ENCODE measurements around the gene TBC1D22A.

The TBC1D22A gene

DNA sequence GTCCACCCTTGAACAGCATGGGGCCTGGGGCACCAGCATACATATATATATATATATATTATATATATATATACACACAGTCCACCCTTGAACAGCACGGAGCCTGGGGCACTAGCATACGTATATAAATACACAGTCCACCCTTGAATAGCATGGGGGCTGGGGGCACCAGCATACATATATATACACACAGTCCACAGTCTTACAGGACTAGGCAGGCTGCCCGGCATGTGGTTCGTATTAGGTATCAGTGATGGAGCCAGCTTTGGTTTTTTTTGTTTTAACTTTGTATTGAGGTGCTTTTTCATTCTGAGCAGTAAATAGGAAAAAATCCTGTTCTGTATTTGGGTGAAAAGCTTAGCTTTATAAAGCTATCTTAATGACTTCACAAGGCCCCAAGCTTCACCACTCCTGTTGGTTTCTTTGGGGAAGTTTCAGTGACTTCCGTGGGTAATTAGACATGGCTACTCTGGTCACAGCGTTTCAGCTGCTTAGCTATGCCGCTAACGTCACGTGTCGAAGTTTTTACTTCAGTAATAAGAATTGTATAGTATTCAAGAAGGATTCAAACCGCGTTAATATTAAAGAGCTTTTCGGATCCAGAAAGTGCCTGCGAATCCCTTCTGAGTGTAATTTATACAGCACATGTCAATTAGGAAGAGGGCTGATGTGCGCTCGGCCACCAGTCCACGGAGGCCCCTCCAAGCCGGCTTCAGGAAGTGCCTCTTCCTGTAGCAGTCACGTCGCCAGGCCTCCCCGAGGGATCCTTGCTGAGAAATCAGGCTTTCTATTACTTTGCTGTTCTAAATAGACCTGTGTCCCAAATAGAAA lies 179.7 kb downstream of the TBC1D22A start:
- H3K36me3 ChIP-seq (ENCODE audit: control insufficient read depth, insufficient read depth, low read length) = no peaks in the 10 kb centered on the region
- H3K9me3 ChIP-seq (ENCODE audit: control insufficient read depth, low read length) = no peaks in the 10 kb centered on the region
- H3K27me3 ChIP-seq (ENCODE audit: control insufficient read depth, insufficient read depth, low read length) = no peaks in the 10 kb centered on the region
- no peaks in the 10 kb centered on the region for H3K4me1 ChIP-seq (ENCODE audit: control insufficient read depth, insufficient read depth, low read length)
- no peak overlapping the region for H3K9ac ChIP-seq (ENCODE audit: low read length)
- H3K4me3 ChIP-seq (ENCODE audit: low read length) = no peak overlapping the region

- H3K9ac ChIP-seq (ENCODE audit: low read length) = no peak overlapping the region
- H3K27me3 ChIP-seq (ENCODE audit: control insufficient read depth, insufficient read depth, low read length) = no peaks in the 10 kb centered on the region
- no peak overlapping the region for H3K4me3 ChIP-seq (ENCODE audit: low read length)
- no peaks in the 10 kb centered on the region for H3K4me1 ChIP-seq (ENCODE audit: control insufficient read depth, insufficient read depth, low read length)
- no peaks in the 10 kb centered on the region for H3K9me3 ChIP-seq (ENCODE audit: control insufficient read depth, low read length)
- no peaks in the 10 kb centered on the region for H3K36me3 ChIP-seq (ENCODE audit: control insufficient read depth, insufficient read depth, low read length)
Observed at GRCh38 chr22:46942799-46943785, 180.6 kb downstream of the TBC1D22A start.

- H3K4me1 ChIP-seq (ENCODE audit: control insufficient read depth, insufficient read depth, low read length) = no peaks in the 10 kb centered on the region
- no peaks in the 10 kb centered on the region for H3K9me3 ChIP-seq (ENCODE audit: control insufficient read depth, low read length)
- H3K36me3 ChIP-seq (ENCODE audit: control insufficient read depth, insufficient read depth, low read length) = no peaks in the 10 kb centered on the region
- no peak overlapping the region for H3K9ac ChIP-seq (ENCODE audit: low read length)
- no peak overlapping the region for H3K4me3 ChIP-seq (ENCODE audit: low read length)
- H3K27me3 ChIP-seq (ENCODE audit: control insufficient read depth, insufficient read depth, low read length) = no peaks in the 10 kb centered on the region
Observed at GRCh38 chr22:46945481-46945880, 183.0 kb downstream of the TBC1D22A start.

DNA sequence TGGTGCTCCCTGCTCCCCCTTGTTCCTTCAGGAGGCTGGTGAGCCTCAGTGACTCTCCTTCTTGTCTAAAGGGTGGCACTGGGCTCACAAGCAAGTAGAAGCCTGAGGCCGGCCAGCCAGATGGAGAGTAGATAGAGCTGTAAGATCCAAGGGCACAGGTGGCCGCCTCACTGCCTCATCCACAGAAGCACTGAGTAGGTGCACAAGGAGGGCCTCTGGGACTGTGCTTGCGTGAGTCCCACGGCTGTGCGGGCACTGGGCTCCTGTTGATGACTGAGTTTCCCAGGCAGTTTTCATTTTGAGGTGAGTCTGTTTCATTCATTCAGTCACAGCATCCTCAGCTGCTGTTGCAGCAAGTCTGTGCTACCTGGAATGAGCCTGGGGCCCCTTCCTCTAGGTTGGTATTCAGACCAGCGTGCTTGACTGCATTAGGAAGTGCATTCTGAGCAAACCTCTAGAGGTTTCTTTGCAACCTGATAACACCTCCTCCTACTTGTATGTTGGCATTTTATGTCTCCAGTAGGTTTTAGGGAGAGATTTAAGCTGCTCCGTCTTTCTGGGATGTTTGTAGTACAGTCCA lies 184.0 kb downstream of the TBC1D22A start:
- Histone ChIP-seq H3K9me3 (ENCODE audit: control insufficient read depth, low read length) (no peaks in the 10 kb centered on the region), H3K9ac (ENCODE audit: low read length) (no peak overlapping the region), H3K4me3 (ENCODE audit: low read length) (no peak overlapping the region), H3K4me1 (ENCODE audit: control insufficient read depth, insufficient read depth, low read length) (no peaks in the 10 kb centered on the region), H3K36me3 (ENCODE audit: control insufficient read depth, insufficient read depth, low read length) (no peaks in the 10 kb centered on the region), H3K27me3 (ENCODE audit: control insufficient read depth, insufficient read depth, low read length) (no peaks in the 10 kb centered on the region)

DNA sequence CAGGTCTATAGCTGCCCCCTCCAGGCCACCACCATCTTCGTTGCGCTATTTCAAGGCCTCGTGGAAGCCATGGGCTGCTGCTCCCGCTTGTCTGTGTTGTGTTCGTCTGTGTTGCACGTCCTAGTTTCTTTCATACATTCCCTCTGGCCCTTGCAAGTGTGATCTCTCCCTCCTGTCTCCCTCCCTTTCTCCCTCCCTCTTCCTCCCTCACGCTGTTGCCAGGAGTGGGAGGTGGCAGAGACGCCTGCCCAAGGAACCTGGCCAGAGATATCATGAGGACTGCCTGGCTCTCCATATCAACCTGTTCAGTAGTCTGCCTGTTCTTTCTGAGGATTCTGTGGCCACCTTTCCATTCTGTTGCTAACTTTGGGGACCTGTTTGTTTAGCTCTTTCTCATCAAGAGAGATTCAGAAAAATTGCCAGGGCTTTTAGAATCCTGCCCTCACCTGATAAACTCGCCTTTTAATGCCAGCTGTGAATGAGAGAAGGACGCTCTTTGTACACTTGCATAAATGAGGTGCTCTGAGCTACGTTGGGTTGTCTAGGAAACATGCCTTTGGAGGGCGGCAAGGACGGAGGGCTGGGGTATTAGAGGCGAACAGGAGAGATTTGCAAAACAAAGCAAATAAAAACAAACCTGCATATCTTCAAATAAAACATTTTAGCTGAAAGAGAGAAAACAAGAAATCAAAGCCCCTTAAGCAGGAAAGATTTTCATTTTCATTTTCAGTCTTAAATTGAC lies 185.2 kb downstream of the TBC1D22A start:
- H3K9ac ChIP-seq (ENCODE audit: low read length) = no peak overlapping the region
- no peaks in the 10 kb centered on the region for H3K9me3 ChIP-seq (ENCODE audit: control insufficient read depth, low read length)
- no peak overlapping the region for H3K4me3 ChIP-seq (ENCODE audit: low read length)
- H3K36me3 ChIP-seq (ENCODE audit: control insufficient read depth, insufficient read depth, low read length) = no peaks in the 10 kb centered on the region
- no peaks in the 10 kb centered on the region for H3K4me1 ChIP-seq (ENCODE audit: control insufficient read depth, insufficient read depth, low read length)
- no peaks in the 10 kb centered on the region for H3K27me3 ChIP-seq (ENCODE audit: control insufficient read depth, insufficient read depth, low read length)

DNA sequence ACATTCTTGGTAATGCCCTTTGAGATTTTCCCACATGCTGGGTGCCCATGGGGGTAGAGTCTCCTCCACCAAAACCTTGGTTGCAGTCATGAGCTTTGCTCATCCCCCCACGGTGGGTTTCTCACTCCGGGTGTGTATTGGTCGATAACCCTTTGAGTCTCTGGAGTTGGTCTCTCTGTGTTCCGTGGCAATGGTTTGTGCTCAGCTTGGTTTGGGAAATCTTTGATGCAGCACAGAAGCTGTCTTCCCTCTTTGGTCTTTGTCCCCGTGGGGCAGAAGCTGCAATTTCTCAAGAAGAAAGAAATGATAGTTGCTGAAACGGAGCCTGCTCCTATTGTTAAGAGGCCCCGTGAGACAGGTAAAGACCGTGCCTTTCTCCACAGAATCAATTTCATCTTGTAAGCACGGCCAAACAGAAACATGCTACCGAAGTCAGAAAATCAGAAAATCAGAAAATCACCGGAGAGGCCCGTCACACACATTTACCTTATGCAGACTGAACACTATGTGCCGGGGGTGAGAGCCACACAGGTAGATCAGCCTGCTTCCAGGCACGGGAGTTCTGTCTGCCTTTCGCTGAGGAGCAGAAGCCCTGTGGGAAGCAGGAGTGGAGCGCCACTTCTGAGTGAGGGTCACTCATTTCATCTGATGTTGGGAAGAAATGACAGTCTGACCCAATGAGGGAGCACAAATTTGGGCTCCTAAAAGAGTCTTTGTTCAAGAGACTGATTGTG lies 186.1 kb downstream of the TBC1D22A start:
- Histone ChIP-seq H3K4me3 (ENCODE audit: low read length) (no peak overlapping the region), H3K4me1 (ENCODE audit: control insufficient read depth, insufficient read depth, low read length) (no peaks in the 10 kb centered on the region), H3K9ac (ENCODE audit: low read length) (no peak overlapping the region), H3K27me3 (ENCODE audit: control insufficient read depth, insufficient read depth, low read length) (no peaks in the 10 kb centered on the region), H3K9me3 (ENCODE audit: control insufficient read depth, low read length) (no peaks in the 10 kb centered on the region), H3K36me3 (ENCODE audit: control insufficient read depth, insufficient read depth, low read length) (no peaks in the 10 kb centered on the region)

DNA sequence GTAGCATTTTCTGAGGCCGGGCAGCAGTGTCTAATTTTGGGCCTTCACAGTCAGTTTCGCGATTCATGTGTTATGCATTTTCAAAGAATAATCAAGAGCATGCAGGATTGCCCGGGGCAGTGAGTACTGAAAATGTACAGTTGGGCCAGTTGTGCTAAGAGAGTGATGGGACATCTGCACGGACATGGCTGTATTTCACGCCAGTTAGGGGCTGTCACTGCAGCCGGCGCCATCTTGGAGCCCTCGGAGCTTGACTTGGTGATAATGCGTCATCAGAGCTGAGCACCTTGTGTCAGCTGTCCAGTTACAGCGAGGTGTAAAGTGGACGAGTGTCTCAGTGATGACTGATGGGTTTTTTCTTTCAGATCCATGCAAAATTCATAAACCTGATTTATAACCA lies 188.9 kb downstream of the TBC1D22A start:
- no peaks in the 10 kb centered on the region for H3K36me3 ChIP-seq (ENCODE audit: control insufficient read depth, insufficient read depth, low read length)
- no peaks in the 10 kb centered on the region for H3K4me1 ChIP-seq (ENCODE audit: control insufficient read depth, insufficient read depth, low read length)

DNA sequence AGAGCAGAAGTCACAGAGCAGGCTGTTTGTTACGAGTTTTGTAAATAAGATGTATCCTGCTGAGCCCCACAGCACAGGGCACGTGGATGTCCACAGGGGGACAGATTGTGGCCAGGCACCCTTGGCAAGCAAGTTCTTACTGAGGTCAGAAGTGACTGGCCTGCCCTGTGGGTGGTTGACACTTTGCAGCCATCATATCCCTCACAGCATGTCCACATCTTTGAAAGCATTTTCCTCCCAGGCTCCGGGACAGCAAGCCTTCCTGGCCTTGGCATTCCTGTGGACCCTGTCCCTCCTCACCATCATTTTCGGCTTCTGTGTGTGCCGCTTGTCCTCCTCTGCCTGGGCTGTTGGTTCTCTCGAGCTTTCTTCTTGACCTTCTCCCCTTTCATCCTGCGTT lies 189.5 kb downstream of the TBC1D22A start:
- H3K4me1 ChIP-seq (ENCODE audit: control insufficient read depth, insufficient read depth, low read length) = no peaks in the 10 kb centered on the region

More for the DNA sequence above, 188.9 kb downstream of the TBC1D22A start:
- Histone ChIP-seq H3K27me3 (ENCODE audit: control insufficient read depth, insufficient read depth, low read length) (no peaks in the 10 kb centered on the region), H3K9ac (ENCODE audit: low read length) (no peak overlapping the region), H3K9me3 (ENCODE audit: control insufficient read depth, low read length) (no peaks in the 10 kb centered on the region), H3K4me3 (ENCODE audit: low read length) (no peak overlapping the region)

DNA sequence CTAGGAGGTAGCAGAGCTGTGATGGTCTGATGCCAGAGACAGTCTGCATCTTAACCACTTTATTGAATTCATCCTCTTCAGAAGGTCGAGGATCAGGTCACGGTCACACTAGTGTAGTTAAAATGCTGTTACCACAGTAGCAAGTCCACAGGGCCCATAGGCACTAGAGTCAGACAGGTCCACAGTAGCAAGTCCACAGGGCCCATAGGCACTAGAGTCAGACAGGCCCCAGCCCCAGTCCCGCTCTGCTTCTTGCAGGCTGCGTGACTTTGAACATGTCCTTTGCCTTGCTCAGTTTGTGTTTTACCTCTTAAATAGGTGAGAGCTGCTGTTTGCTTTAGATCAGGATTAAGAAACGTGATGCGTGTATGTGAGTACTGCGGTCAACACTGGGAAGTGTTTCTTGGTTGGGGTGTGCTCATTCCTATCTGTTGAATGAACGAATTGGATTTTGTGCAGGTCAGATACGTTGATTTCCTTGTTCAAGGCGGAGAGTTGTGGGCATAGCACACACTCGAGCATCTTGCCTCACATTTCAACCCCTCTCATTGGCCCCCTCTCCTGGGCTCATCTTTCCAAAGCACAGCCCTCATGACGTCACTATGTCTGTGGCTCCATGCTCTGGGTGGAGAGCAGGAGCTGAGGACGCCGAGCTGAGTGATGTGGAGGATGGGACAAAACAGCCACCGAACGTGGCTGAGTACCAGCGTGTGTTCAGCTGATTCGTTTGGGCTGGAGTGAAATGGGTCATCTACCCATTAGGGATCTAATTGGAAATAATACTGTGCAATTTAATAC lies 191.7 kb downstream of the TBC1D22A start:
- no peaks in the 10 kb centered on the region for H3K9me3 ChIP-seq (ENCODE audit: control insufficient read depth, low read length)
- H3K4me3 ChIP-seq (ENCODE audit: low read length) = no peak overlapping the region
- no peaks in the 10 kb centered on the region for H3K36me3 ChIP-seq (ENCODE audit: control insufficient read depth, insufficient read depth, low read length)
- peaks cover under 1% of the 10 kb centered on the region for H3K4me1 ChIP-seq (ENCODE audit: control insufficient read depth, insufficient read depth, low read length)
- no peaks in the 10 kb centered on the region for H3K27me3 ChIP-seq (ENCODE audit: control insufficient read depth, insufficient read depth, low read length)
- H3K9ac ChIP-seq (ENCODE audit: low read length) = no peak overlapping the region

More for the DNA sequence above, 189.5 kb downstream of the TBC1D22A start:
- no peaks in the 10 kb centered on the region for H3K36me3 ChIP-seq (ENCODE audit: control insufficient read depth, insufficient read depth, low read length)
- no peaks in the 10 kb centered on the region for H3K9me3 ChIP-seq (ENCODE audit: control insufficient read depth, low read length)
- H3K4me3 ChIP-seq (ENCODE audit: low read length) = no peak overlapping the region
- no peaks in the 10 kb centered on the region for H3K27me3 ChIP-seq (ENCODE audit: control insufficient read depth, insufficient read depth, low read length)
- H3K9ac ChIP-seq (ENCODE audit: low read length) = no peak overlapping the region

- Histone ChIP-seq H3K9ac (ENCODE audit: low read length) (no peak overlapping the region), H3K4me1 (ENCODE audit: control insufficient read depth, insufficient read depth, low read length) (peaks cover 6% of the 10 kb centered on the region), H3K4me3 (ENCODE audit: low read length) (no peak overlapping the region), H3K9me3 (ENCODE audit: control insufficient read depth, low read length) (no peaks in the 10 kb centered on the region), H3K36me3 (ENCODE audit: control insufficient read depth, insufficient read depth, low read length) (no peaks in the 10 kb centered on the region), H3K27me3 (ENCODE audit: control insufficient read depth, insufficient read depth, low read length) (no peaks in the 10 kb centered on the region)
Observed at GRCh38 chr22:46954781-46955180, 192.3 kb downstream of the TBC1D22A start.
